CD4-positive, alpha-beta T cell treated with Interleukin-15 for 1 hour (primary cell): ENCODE data around the gene PRAMEF1.
"Not testable (repeated sequence)": the region's sequence is repeated elsewhere in the genome, so short reads cannot be mapped to it uniquely, and the experiment has no call there.

Source experiments
- DNase-seq: peaks from one replicate; pipeline ENCODE4 v3.0.0-alpha.2; 2020

PRAMEF1 gene

GRCh38 chr1:12776801-12777557 is 14.2 kb upstream of the PRAMEF1 start:
- DNase-seq = no peak

- no peak for DNase-seq
These were observed 13.1 kb upstream of the PRAMEF1 start for GRCh38 chr1:12778061-12778460.

- no peak for DNase-seq
These were observed 12.3 kb upstream of the PRAMEF1 start for GRCh38 chr1:12778907-12779306.

- not testable (repeated sequence) for DNase-seq
These were observed 9.7 kb upstream of the PRAMEF1 start for GRCh38 chr1:12781488-12781887.

GRCh38 chr1:12783783-12784182 is 7.4 kb upstream of the PRAMEF1 start:
- DNase-seq = not testable (repeated sequence)

- not testable (repeated sequence) for DNase-seq
These were observed 6.5 kb upstream of the PRAMEF1 start for GRCh38 chr1:12784729-12785128.

GRCh38 chr1:12798911-12799310 is 7.7 kb downstream of the PRAMEF1 start:
- no peak for DNase-seq

GRCh38 chr1:12799730-12800129 is 8.5 kb downstream of the PRAMEF1 start:
- no peak for DNase-seq

- no peak for DNase-seq
These were observed 18.7 kb downstream of the PRAMEF1 start for GRCh38 chr1:12809933-12810332.

GRCh38 chr1:12810691-12811408 is 19.7 kb downstream of the PRAMEF1 start:
- DNase-seq = no peak

- DNase-seq = no peak
These were observed 20.2 kb downstream of the PRAMEF1 start for GRCh38 chr1:12811409-12811784.

- DNase-seq = not testable (repeated sequence)
These were observed 27.9 kb downstream of the PRAMEF1 start for GRCh38 chr1:12819061-12819460.

- DNase-seq = not testable (repeated sequence)
These were observed 40.1 kb downstream of the PRAMEF1 start, which contains the start of gene PRAMEF11 for GRCh38 chr1:12831310-12831709. Gene PRAMEF11, minus strand, starts transcription at chr1:12831410. Its CDS starts 2,621 bp downstream, at chr1:12828789.

GRCh38 chr1:12833251-12833650 is 42.1 kb downstream of the PRAMEF1 start:
- DNase-seq = not testable (repeated sequence)
